HEK293 (cell line): ENCODE measurements around the gene CTSA.

Source experiments
- CTCF ChIA-PET: fragments of 350-600 bp; formaldehyde crosslinking; extraction: SDS; loops from one replicate; lab custom pipeline; 2021; ENCODE audit warnings: antibody characterized with exemption; lab: Yijun Ruan, JAX
- POLR2A ChIA-PET: fragments of 300-600 bp; formaldehyde crosslinking; extraction: SDS; loops from one replicate; lab custom pipeline; 2020; ENCODE audit warnings: antibody characterized with exemption, inconsistent platforms; lab: Yijun Ruan, JAX
- H3K27ac ChIP-seq: fragments of 200-500 bp; sonication (Bioruptor generic); 2 replicates; pipeline ENCODE4 v1.5.1; 2014; ENCODE audit warnings: low read depth, low read length, control low read depth, inconsistent platforms; ENCODE audit errors: extremely low read depth
- H3K36me3 ChIP-seq, 2 experiments: fragments of 200-500 bp in 1 of 2; sonication (Bioruptor generic) in 1 of 2; 1 replicate in 1 of 2; 2 replicates in 1 of 2; pipeline ENCODE4 v1.5.1; 2014 to 2017; ENCODE audit warnings: inconsistent platforms in 2 of 2, low read length in 2 of 2; ENCODE audit not compliant: control insufficient read depth in 2 of 2, insufficient read depth in 1 of 2
- H3K4me1 ChIP-seq: fragments of 200-500 bp; sonication (Bioruptor generic); 2 replicates; pipeline ENCODE4 v1.5.1; 2014; ENCODE audit warnings: mild to moderate bottlenecking, low read length, inconsistent platforms; ENCODE audit not compliant: control insufficient read depth, insufficient read depth
- H3K4me3 ChIP-seq: 2 replicates; pipeline ENCODE4 v1.5.1; 2011; ENCODE audit warnings: low read depth, mild to moderate bottlenecking, control low read depth, low read length, moderate library complexity
- H3K9me3 ChIP-seq: fragments of 200-500 bp; sonication (Bioruptor generic); 2 replicates; pipeline ENCODE4 v1.5.1; 2014; ENCODE audit warnings: low read depth, low read length, inconsistent platforms; ENCODE audit not compliant: control insufficient read depth, insufficient read depth
- KLF17 ChIP-seq: fragments of 450-650 bp; formaldehyde crosslinking; IDR thresholded peaks from 2 replicates; pipeline ENCODE4 v1.5.1; 2016; ENCODE audit warnings: missing biosample characterization, missing genetic modification characterization
- MEIS1 ChIP-seq: sonication (generic); formaldehyde crosslinking; IDR thresholded peaks from 2 replicates; pipeline ENCODE4 v1.8.1; 2022; ENCODE audit warnings: missing genetic modification reagents, mild to moderate bottlenecking, borderline replicate concordance
- PRDM10 ChIP-seq: fragments of 450-650 bp; formaldehyde crosslinking; IDR thresholded peaks from 2 replicates; pipeline ENCODE4 v1.5.1; 2016; ENCODE audit warnings: missing biosample characterization, missing genetic modification characterization
- TSHZ1 ChIP-seq: fragments of 450-650 bp; formaldehyde crosslinking; IDR thresholded peaks from 2 replicates; pipeline ENCODE4 v1.5.1; 2016; ENCODE audit warnings: missing biosample characterization, missing genetic modification characterization, borderline replicate concordance
- YY1 ChIP-seq: fragments of 450-650 bp; formaldehyde crosslinking; IDR thresholded peaks from 2 replicates; pipeline ENCODE4 v1.5.1; 2018; ENCODE audit warnings: missing biosample characterization, missing genetic modification characterization
- ZBTB10 ChIP-seq: fragments of 450-650 bp; formaldehyde crosslinking; IDR thresholded peaks from 2 replicates; pipeline ENCODE4 v1.5.1; 2016; ENCODE audit warnings: missing biosample characterization, missing genetic modification characterization
- ZBTB21 ChIP-seq: fragments of 450-650 bp; formaldehyde crosslinking; IDR thresholded peaks from 2 replicates; pipeline ENCODE4 v1.5.1; 2017; ENCODE audit warnings: missing biosample characterization, missing genetic modification characterization
- ZBTB44 ChIP-seq: fragments of 450-650 bp; IDR thresholded peaks from 2 replicates; pipeline ENCODE4 v1.5.1; 2018; ENCODE audit warnings: missing biosample characterization, mild to moderate bottlenecking, missing genetic modification characterization
- ZNF121 ChIP-seq: fragments of 450-650 bp; formaldehyde crosslinking; IDR thresholded peaks from 2 replicates; pipeline ENCODE4 v1.5.1; 2016; ENCODE audit warnings: missing biosample characterization, missing genetic modification characterization
- ZNF2 ChIP-seq: fragments of 450-650 bp; formaldehyde crosslinking; IDR thresholded peaks from 2 replicates; pipeline ENCODE4 v1.5.1; 2016; ENCODE audit warnings: missing biosample characterization, missing genetic modification characterization
- ZNF214 ChIP-seq: fragments of 450-650 bp; formaldehyde crosslinking; IDR thresholded peaks from 2 replicates; pipeline ENCODE4 v1.5.1; 2017; ENCODE audit warnings: missing biosample characterization, mild to moderate bottlenecking, missing genetic modification characterization, borderline replicate concordance
- ZNF324 ChIP-seq: fragments of 450-650 bp; formaldehyde crosslinking; IDR thresholded peaks from 2 replicates; pipeline ENCODE4 v1.5.1; 2016; ENCODE audit warnings: missing biosample characterization, missing genetic modification characterization
- ZNF391 ChIP-seq: fragments of 450-650 bp; formaldehyde crosslinking; IDR thresholded peaks from 2 replicates; pipeline ENCODE4 v1.5.1; 2016; ENCODE audit warnings: low read depth, missing biosample characterization, missing genetic modification characterization, borderline replicate concordance
- ZNF433 ChIP-seq: fragments of 450-650 bp; formaldehyde crosslinking; IDR thresholded peaks from 2 replicates; pipeline ENCODE4 v1.5.1; 2016; ENCODE audit warnings: missing biosample characterization, missing genetic modification characterization, low read depth
- ZNF449 ChIP-seq: fragments of 450-650 bp; formaldehyde crosslinking; IDR thresholded peaks from 2 replicates; pipeline ENCODE4 v1.5.1; 2017; ENCODE audit warnings: missing biosample characterization, mild to moderate bottlenecking, missing genetic modification characterization, moderate library complexity
- ZNF621 ChIP-seq: fragments of 450-650 bp; formaldehyde crosslinking; IDR thresholded peaks from 2 replicates; pipeline ENCODE4 v1.5.1; 2017; ENCODE audit warnings: missing biosample characterization, missing genetic modification characterization
- ZNF677 ChIP-seq: fragments of 450-650 bp; IDR thresholded peaks from 2 replicates; pipeline ENCODE4 v1.5.0; 2018; ENCODE audit warnings: missing biosample characterization, mild to moderate bottlenecking, missing genetic modification characterization, moderate library complexity
- ZNF747 ChIP-seq: fragments of 450-650 bp; formaldehyde crosslinking; IDR thresholded peaks from 2 replicates; pipeline ENCODE4 v1.5.1; 2016; ENCODE audit warnings: missing biosample characterization, missing genetic modification characterization
- ZNF830 ChIP-seq: fragments of 450-650 bp; IDR thresholded peaks from 2 replicates; pipeline ENCODE4 v1.5.0; 2018; ENCODE audit warnings: missing biosample characterization, missing genetic modification characterization, low read depth, mild to moderate bottlenecking, moderate library complexity

Gene CTSA

GRCh38 chr20:45852326-45852725 lies 38.8 kb upstream of the CTSA start:
- H3K4me3 ChIP-seq: no peak overlapping the region
- CTCF ChIA-PET: no interaction called here
- TF ChIP-seq ZNF121: no peak
- no peak for TF ChIP-seq KLF17 (tag by site-specific recombination)
- TF ChIP-seq ZBTB44 (tag by site-specific recombination): no peak
- TF ChIP-seq MEIS1 (CRISPR knock-in tag): no peak
- no peak for TF ChIP-seq ZNF2 (tag by site-specific recombination)
- no peak for TF ChIP-seq TSHZ1
- TF ChIP-seq ZNF324 (tag by site-specific recombination): no peak
- no peak for TF ChIP-seq ZBTB21 (tag by site-specific recombination)
- no peak for TF ChIP-seq ZNF449 (tag by site-specific recombination)
- TF ChIP-seq PRDM10: no peak
- no peak for TF ChIP-seq ZNF391 (tag by site-specific recombination)
- no peak for TF ChIP-seq ZNF621
- TF ChIP-seq ZNF747: no peak
- H3K27ac ChIP-seq: no peak overlapping the region
- no peaks in the 10 kb centered on the region for H3K4me1 ChIP-seq
- peaks cover 0 to 42% of the 10 kb centered on the region in 2 experiments; a peak in 2 of 3 replicates for H3K36me3 ChIP-seq
- POLR2A ChIA-PET: interaction anchor here (0.6 to 0.9 kb wide), 2 partner anchors 28 to 155 kb away, joined by 3 to 5 read pairs; partner anchors contain the start of gene ZSWIM1
- no peaks in the 10 kb centered on the region for H3K9me3 ChIP-seq

- ChIA-PET CTCF (no interaction called here), POLR2A (interaction anchor here (0.9 kb wide), 1 partner anchor 27 kb away, joined by 3 read pairs; the partner anchor contains the start of gene ZSWIM1)
- Histone ChIP-seq H3K36me3 (peaks cover 0 to 35% of the 10 kb centered on the region in 2 experiments; a peak in 2 of 3 replicates), H3K9me3 (no peaks in the 10 kb centered on the region), H3K4me1 (no peaks in the 10 kb centered on the region), H3K4me3 (no peak overlapping the region), H3K27ac (no peak overlapping the region)
- TF ChIP-seq ZNF2 (tag by site-specific recombination): no peak
- no peak for TF ChIP-seq ZNF214
- no peak for TF ChIP-seq ZNF677 (tag by site-specific recombination)
- TF ChIP-seq ZNF433: no peak
- no peak for TF ChIP-seq ZNF830 (tag by site-specific recombination)
- TF ChIP-seq ZBTB10 (tag by site-specific recombination): no peak
- no peak for TF ChIP-seq YY1 (tag by site-specific recombination)
These were observed 37.7 kb upstream of the CTSA start for GRCh38 chr20:45853484-45853883.
